ENCODE results near the gene FIGN. TPM values are rescaled to one million over a fixed set of nuclear protein-coding genes. Genes with fewer than 3 reads are reported as not detected.

FIGN gene
- total and polyA plus RNA-seq, 2 of the 13 experiments (the other 11 are each of a cell fraction or from before 2014, with no cell fraction given), result 6.6 to 6.7 TPM

- TF ChIP-seq ZNF605 (CRISPR knock-in tag; IDR thresholded peaks at IDR 0.05) (no peak), MIER2 (CRISPR knock-in tag; IDR thresholded peaks at IDR 0.05) (0 out of 2 replicates have a peak, but pooled peaks have one; percentile 19), NRL (CRISPR knock-in tag; IDR thresholded peaks at IDR 0.05; ENCODE audit: borderline replicate concordance) (no peak; the same call in 1 of the 2 replicates), KMT2A (CRISPR knock-in tag; IDR thresholded peaks at IDR 0.05) (peak; percentile 27), SOX5 (CRISPR knock-in tag; IDR thresholded peaks at IDR 0.05; ENCODE audit: borderline replicate concordance) (no peak), BCLAF1 (IDR thresholded peaks at IDR 0.05) (no peak), CHCHD3 (CRISPR knock-in tag; IDR thresholded peaks at IDR 0.05) (no peak), ZNF776 (CRISPR knock-in tag; IDR thresholded peaks at IDR 0.05) (no peak), ZNF446 (CRISPR knock-in tag; IDR thresholded peaks at IDR 0.05) (peak; percentile 77; the same call in 1 of the 2 replicates), HOXA3 (CRISPR knock-in tag; IDR thresholded peaks at IDR 0.05) (no peak), ZNF34 (CRISPR knock-in tag; IDR thresholded peaks at IDR 0.05; ENCODE audit: borderline replicate concordance) (no peak; the same call in 1 of the 2 replicates), JUN (CRISPR knock-in tag; IDR thresholded peaks at IDR 0.05) (0 out of 2 replicates have a peak, but pooled peaks have one; percentile 3), CSRNP1 (CRISPR knock-in tag; IDR thresholded peaks at IDR 0.05) (no peak), ZFP90 (CRISPR knock-in tag; IDR thresholded peaks at IDR 0.05; ENCODE audit: borderline replicate concordance) (no peak), ZFYVE20 (CRISPR knock-in tag; IDR thresholded peaks at IDR 0.05; ENCODE audit: borderline replicate concordance, low read depth) (no peak), REPIN1 (CRISPR knock-in tag; IDR thresholded peaks at IDR 0.05; ENCODE audit: borderline replicate concordance, low read depth) (0 out of 2 replicates have a peak, but pooled peaks have one; percentile 13), GABPB1 (CRISPR knock-in tag; IDR thresholded peaks at IDR 0.05) (peak; percentile 68; the same call in 1 of the 2 replicates)
Measured at GRCh38 chr2:163736433-163737189, 803 bp upstream of the FIGN start (continued).

Data from HepG2 (cell line).